Upper lobe of left lung (tissue), 4 donors: ENCODE results near the gene GRIPAP1.
"Not testable (repeated sequence)": the region's sequence is repeated elsewhere in the genome, so short reads cannot be mapped to it uniquely, and the experiment has no call there.

ENCODE experiments used
- CTCF ChIP-seq, 6 experiments: fragments of 450-650 bp in 4 of 6; fragments of 200-600 bp in 2 of 6; sonication (generic) in 2 of 6; IDR thresholded peaks; one replicate each; pipeline ENCODE4 v1.5.1; 2016 to 2019; ENCODE audit warnings: antibody characterized with exemption in 6 of 6
- POLR2A ChIP-seq, 4 donors: fragments of 450-650 bp; IDR thresholded peaks; one replicate each; pipeline ENCODE4 v1.5.1; 2016 to 2017; ENCODE audit warnings: antibody characterized with exemption in 4 of 4, mild to moderate bottlenecking in 2 of 4
- POLR2AphosphoS5 ChIP-seq, 2 donors: sonication (generic); formaldehyde crosslinking; IDR thresholded peaks; one replicate each; pipeline ENCODE4 v1.5.1; 2017; ENCODE audit warnings: antibody characterized with exemption in 2 of 2

GRCh38 chrX:48980341-48980740, 21.7 kb downstream of the GRIPAP1 start:
- TF ChIP-seq CTCF, POLR2A, POLR2AphosphoS5 (IDR thresholded peaks at IDR 0.05): not testable (repeated sequence)
